GM06990 (cell line): ENCODE measurements around the gene WWP2.

Source experiments
- DNase-seq: peaks from one replicate; pipeline ENCODE4 v3.0.0-alpha.2; 2011; ENCODE audit not compliant: insufficient read length; ENCODE audit errors: extremely low read depth
- H3K27me3 ChIP-seq: replicated peaks from 2 replicates; pipeline ENCODE4 v1.6.0; 2011; ENCODE audit warnings: low read length; ENCODE audit not compliant: control insufficient read depth, insufficient read depth
- H3K36me3 ChIP-seq: 2 replicates; pipeline ENCODE4 v1.5.1; 2011; ENCODE audit warnings: low read length; ENCODE audit not compliant: control insufficient read depth, insufficient read depth
- H3K4me3 ChIP-seq: replicated peaks from 2 replicates; pipeline ENCODE4 v1.5.1; 2011; ENCODE audit warnings: low read depth, mild to moderate bottlenecking, control low read depth, low read length
- TF ChIP-seq, protein P1 (sequence below): IDR thresholded peaks from 2 replicates; pipeline ENCODE4 v1.5.1; 2011; ENCODE audit warnings: low read length, control low read depth, mild to moderate bottlenecking, inconsistent platforms; ENCODE audit not compliant: insufficient read depth, poor library complexity, severe bottlenecking

The WWP2 gene

DNA sequence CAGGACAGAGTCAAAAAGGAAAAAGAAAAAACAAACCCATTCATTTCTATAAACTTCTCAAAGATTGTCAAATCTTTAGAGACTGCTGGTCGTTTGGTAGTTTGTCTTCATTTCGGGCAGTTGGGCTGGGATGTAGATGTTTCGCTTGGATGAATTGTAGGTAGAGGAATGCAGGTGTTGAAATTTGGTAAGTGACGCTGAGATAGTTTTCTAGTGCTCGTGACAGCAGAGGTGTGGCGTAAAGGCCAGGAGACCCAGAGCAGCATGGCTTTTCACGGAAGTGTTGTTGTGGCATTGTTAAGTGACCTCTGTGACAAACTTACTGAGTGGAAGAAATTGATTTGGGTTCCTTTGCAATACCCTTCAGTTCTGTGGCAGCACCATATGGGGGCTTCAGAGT lies 110.8 kb downstream of the WWP2 start:
- H3K27me3 ChIP-seq: no peaks in the 10 kb centered on the region
- no peak for DNase-seq
- H3K4me3 ChIP-seq: no peak overlapping the region
- TF ChIP-seq, protein P1, sequence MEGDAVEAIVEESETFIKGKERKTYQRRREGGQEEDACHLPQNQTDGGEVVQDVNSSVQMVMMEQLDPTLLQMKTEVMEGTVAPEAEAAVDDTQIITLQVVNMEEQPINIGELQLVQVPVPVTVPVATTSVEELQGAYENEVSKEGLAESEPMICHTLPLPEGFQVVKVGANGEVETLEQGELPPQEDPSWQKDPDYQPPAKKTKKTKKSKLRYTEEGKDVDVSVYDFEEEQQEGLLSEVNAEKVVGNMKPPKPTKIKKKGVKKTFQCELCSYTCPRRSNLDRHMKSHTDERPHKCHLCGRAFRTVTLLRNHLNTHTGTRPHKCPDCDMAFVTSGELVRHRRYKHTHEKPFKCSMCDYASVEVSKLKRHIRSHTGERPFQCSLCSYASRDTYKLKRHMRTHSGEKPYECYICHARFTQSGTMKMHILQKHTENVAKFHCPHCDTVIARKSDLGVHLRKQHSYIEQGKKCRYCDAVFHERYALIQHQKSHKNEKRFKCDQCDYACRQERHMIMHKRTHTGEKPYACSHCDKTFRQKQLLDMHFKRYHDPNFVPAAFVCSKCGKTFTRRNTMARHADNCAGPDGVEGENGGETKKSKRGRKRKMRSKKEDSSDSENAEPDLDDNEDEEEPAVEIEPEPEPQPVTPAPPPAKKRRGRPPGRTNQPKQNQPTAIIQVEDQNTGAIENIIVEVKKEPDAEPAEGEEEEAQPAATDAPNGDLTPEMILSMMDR: no peak
- peaks cover 5% of the 10 kb centered on the region for H3K36me3 ChIP-seq

DNA sequence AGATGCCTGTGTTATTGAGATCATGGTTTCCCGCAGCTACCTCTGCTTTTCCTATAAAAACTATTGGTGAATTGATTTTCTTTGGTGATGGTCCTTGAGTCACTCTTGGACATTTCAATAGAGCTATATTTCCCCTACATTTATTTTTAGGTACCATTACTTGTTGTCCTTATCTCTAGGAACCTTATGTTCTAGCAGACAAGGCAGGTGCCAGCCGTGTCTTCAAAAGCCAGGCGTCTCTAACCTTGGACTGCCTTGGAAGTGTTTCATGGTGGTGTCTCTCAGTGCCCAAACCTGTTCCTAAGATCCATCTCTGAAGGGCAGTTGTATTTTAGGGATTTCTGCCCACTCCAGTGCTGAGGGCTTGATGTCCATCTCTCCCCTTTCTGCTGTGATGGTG lies 111.7 kb downstream of the WWP2 start:
- DNase-seq: no peak
- TF ChIP-seq, protein P1: no peak
- Histone ChIP-seq H3K36me3 (peaks cover 5% of the 10 kb centered on the region), H3K27me3 (no peaks in the 10 kb centered on the region), H3K4me3 (no peak overlapping the region)

DNA sequence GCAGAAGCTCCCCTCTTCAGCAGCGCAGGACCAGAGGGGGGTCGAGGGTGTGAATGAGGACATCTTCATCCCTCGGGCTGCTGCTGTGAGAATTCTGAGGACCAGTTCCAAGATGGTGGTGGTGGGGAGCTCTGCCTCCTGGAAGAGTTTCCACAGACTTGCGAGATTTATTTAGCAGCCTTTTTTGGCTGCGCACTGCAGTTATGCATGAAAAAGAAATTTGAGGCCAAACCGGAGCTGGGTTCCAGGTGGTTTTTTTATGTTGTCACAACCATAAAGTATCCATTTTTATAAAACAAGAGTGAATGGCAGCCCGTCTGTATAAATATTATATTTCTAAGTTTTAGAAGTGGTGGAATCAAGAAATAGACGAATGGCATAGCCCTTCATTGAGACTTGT lies 112.1 kb downstream of the WWP2 start:
- H3K4me3 ChIP-seq: no peak overlapping the region
- DNase-seq: no peak
- peaks cover 5% of the 10 kb centered on the region for H3K36me3 ChIP-seq
- TF ChIP-seq, protein P1: no peak
- H3K27me3 ChIP-seq: no peaks in the 10 kb centered on the region

DNA sequence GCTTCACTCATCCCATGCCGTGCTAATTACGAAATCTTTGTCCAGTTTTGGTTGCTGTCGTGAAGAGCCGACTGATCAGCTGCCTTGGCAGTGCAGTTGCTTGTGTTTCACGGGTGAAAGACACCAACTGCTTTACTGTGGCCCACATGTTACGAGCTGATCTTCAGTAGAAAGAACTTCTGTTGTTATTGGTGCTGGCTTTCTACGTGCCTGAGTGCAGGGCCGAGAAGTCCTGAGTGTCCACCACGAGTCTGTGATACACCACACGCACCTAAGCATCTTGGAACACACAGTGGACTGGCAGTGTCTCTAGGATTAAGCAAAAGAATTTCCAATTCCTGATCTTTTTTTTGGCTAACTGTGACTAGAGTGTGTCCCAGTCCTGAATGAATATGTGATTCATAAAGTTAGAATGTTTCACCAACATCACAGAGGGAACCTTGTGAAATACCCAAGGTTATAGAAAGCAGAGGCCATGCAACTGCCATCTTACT lies 118.6 kb downstream of the WWP2 start:
- Histone ChIP-seq H3K4me3 (no peak overlapping the region), H3K36me3 (no peaks in the 10 kb centered on the region; the same call in 1 of the 2 replicates), H3K27me3 (no peaks in the 10 kb centered on the region)
- TF ChIP-seq, protein P1: no peak
- DNase-seq: no peak

DNA sequence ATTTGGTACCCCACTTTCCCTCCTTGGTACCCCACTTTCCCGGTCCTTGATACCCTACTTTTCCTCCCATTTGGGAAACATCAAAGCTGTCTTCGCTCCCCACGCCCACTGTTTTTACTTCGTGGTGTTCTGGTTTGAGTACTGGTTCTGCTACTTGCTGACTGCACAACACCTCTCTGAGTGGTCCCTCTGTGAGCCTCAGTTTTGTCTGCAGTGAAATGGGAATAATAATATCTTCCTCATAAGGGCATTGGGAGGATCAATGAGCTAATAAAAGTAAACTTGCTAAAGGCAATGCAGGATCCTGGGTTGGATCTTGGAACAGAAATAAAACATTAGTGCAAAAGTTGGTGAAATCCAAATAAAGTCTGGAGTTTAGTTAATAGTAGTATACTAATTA lies 119.0 kb downstream of the WWP2 start:
- H3K36me3 ChIP-seq: no peaks in the 10 kb centered on the region; the same call in 1 of the 2 replicates
- H3K27me3 ChIP-seq: no peaks in the 10 kb centered on the region
- TF ChIP-seq, protein P1: no peak
- no peak overlapping the region for H3K4me3 ChIP-seq
- no peak for DNase-seq

DNA sequence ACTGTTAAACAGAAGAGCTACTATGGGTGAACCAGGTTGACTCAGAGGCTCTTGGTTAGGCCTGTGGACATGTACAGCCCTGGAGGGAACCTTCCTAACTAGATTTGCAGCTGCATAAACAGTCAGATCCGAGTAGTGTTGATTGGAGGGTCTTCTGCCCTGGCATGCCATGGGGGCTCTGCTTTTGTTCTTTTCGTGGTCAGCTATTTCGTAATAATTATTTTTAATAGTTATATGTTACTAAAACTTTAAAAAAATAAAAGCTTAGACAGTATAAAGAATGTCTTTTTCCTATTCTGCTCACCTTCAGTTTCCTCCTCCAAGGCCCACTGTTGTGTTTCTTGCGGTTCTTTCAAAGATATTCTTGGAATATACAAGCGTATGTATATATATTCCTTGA lies 121.6 kb downstream of the WWP2 start:
- Histone ChIP-seq H3K36me3 (peaks cover 1% of the 10 kb centered on the region; the same call in 1 of the 2 replicates), H3K4me3 (no peak overlapping the region), H3K27me3 (no peaks in the 10 kb centered on the region)
- TF ChIP-seq, protein P1: no peak
- no peak for DNase-seq
